HG02981 (cell line): ENCODE results near the gene ZNF783.
"Not testable (repeated sequence)": the region's sequence is repeated elsewhere in the genome, so short reads cannot be mapped to it uniquely, and the experiment has no call there.

Experiments
- ATAC-seq: cut with Tn5 transposase; IDR thresholded peaks from one replicate; pipeline ENCODE4 v1.9.1; 2021; ENCODE audit warnings: mild to moderate bottlenecking, moderate library complexity; ENCODE audit not compliant: unreplicated experiment

Gene ZNF783

DNA sequence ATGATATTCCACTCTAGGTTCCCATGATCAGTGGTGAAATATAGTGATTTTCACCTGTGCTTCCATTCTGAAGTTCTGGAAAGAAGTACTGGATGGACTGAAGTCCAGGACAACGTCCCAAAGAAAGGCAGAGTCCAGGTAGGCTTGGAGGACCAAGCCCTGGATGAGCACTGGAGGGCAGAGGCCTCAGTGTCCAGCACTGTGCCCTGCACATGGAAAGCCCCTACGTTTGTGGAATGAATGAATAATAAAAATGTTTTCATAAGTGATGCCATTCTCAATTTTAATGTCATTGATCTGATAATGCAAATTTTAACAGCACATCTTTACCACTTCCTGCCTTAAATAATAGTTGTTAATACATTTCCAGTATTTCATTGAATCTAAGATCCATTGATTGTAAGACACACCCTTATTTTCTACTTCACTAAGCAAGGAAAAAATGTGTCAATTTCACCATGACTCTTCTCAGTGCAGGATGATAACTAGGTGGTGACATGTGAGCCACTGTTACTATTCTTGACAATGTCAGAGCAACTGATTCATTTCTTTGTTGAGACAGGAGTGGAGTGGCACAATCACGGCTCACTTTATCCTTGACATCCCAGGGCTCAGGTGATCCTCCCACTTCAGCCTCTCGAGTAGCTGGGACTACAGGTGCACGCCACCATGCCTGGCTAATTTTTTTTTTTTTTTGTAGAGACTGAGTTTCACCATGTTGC is 35.2 kb downstream of the ZNF783 start:
- ATAC-seq = no peak

DNA sequence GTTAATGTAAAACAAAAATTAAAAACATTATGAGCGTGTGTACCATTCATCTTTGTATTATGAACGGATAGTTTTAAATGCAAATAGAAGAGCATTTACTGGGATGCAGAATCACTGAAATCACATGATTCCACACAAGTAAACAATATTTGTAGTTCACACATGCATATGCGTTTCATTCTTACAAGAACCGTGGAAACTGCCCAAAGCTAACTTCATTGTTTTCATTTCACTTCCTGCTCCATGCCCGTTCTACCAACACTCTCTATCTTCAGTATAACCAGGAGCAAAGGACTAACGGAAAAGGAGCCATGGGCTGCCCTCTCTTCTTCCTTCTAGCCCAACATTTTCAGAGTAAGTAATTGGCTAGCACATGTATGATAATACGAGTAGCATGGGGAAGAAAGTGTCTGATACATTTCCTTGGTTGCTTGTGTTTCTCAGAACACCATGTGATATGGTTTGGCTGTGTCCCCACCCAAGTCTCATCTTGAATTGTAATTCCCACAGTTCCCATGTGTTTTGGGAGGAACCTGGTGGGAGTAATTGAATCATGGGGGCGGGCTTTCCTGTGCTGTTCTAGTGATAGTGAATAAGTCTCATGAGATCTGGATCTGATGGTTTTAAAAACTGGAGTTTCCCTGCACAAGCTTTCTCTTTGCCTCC is 38.8 kb downstream of the ZNF783 start:
- no peak for ATAC-seq

DNA sequence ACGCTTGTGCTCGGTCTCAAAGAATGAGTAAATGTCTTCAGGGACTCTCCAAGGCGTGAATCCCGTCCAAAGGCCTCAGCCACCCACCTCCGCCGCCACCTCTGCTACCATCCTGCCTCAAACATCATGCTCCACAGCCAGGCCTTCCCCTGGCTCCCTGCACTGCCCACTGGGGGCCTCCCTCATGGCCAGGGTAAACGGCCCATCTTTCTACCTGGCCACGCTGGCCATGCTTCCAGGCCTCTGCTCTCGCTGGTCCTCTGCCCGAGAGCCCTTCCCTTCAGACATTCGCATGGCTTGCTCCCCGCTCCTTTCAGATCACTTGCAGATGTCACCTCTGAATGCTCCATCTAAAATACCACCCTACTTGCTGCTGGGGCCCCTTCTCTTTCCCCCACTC is 40.2 kb downstream of the ZNF783 start:
- no peak for ATAC-seq

DNA sequence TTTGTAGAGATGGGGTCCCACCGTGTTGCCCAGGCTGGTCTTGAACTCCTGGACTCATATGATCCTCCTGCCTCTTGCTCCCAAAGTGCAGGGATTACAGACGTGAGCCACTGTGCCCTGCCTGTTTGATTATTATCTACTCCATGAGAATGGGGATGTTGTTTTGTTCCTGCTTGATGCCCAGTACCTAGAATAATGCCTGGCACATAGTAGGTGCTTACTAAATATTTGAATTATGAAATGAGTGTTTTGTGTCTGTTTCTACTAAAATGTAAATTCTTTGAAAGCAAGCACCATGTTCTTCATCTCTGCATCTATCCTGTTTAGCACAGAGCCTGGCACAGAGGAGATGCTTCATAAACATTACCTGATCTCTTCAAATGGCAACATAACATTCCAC is 40.9 kb downstream of the ZNF783 start:
- no peak for ATAC-seq

DNA sequence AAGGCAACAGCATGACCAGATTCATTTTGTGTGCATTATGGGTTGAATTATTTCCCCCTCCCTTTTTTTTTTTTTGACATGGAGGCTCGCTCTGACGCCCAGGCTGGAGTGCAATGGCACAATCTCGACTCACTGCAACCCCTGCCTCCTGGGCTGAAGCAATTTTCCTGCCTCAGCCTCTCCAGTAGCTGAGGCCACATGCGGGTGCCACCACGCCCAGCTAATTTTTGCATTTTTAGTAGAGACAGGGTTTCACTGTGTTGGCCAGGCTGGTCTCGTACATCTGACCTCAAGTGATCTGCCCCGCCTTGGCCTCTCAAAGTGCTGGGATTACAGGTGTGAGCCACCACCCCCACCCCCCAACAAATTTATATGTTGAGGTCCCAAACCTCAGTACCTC is 42.0 kb downstream of the ZNF783 start:
- no peak for ATAC-seq

DNA sequence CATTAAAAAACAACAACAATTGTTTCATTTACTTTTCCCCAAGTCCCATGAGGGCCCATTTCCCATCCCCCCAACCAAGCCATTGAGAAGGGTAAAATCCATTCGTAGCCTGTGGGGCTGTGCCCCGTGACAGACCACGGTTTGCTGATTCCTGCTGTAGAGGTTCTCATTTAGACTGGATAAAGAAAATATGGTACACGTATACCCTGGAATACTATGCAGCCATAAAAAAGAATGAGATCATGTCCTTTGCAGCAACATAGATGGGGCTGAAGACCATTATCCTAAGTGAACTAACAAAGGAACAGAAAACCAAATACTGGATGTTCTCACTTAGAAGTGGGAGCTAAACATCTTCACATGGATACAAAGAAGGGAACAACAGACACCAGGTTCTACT is 44.9 kb downstream of the ZNF783 start:
- no peak for ATAC-seq

DNA sequence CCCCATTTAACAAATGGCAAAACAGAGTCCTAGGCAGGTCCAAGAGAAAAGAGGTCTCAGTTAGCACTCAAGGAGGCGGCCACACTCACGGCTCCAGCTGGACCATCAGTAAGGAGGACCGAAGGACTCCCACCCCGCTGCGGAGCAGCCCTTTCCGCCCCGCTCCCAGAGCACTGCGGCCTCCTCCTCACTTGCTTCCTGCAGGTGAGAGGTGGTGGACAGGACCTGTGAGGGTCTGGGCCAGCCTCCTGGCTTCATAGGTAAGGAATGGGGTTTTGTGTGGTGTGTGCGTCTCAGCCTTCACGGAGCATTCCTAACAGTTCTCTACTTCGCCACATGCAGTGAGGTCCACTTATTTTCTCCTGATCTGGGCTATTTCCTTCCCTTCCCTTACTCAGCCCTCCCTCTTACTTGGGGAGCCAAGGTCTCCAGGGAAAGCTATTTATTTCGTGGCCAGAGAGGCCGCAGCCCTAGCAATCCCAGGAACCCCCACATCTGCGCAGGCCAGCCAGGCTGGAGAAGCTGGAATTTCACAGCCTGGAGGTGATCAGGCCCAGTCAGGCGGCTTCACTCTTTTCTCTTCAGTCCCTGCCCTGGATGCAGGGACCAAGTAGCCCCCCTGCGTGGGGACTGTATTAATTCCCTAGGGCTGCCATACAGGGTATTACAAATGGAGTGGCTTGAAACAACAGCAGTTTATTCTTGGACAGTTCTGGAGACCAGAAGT is 45.9 kb downstream of the ZNF783 start:
- no peak for ATAC-seq

DNA sequence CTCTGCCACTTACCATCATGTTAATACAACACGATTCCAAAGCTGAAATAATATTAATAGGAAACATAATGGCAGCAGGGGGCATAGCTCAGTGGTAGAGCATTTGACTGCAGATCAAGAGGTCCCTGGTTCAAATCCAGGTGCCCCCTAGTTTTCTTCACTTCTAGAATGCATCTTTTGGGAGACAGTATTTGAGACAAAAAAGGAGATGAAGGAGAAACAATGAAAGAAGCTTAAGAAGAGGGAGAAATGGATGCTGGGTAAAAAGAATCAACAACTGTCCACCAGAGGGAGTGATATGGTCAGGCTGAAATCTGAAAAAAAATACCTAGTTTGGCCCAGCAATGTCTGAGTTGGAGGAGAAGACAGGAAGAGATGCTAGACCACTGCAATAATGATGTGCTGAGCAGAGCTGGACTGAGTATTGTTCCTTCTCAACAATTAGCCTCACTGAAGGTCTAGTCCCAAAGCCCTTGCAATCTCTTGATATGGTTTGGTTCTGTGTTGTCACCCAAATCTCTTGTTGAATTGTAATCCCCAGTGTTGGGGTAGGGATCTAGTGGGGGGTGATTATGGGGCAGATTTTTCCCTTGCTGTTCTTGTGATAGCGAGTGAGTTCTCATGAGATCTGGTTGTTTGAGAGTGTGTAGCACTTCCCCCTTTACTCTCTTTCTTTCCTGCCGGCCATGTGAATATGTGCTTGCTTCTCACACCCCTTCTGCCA is 48.3 kb downstream of the ZNF783 start:
- ATAC-seq = peak; percentile 64

DNA sequence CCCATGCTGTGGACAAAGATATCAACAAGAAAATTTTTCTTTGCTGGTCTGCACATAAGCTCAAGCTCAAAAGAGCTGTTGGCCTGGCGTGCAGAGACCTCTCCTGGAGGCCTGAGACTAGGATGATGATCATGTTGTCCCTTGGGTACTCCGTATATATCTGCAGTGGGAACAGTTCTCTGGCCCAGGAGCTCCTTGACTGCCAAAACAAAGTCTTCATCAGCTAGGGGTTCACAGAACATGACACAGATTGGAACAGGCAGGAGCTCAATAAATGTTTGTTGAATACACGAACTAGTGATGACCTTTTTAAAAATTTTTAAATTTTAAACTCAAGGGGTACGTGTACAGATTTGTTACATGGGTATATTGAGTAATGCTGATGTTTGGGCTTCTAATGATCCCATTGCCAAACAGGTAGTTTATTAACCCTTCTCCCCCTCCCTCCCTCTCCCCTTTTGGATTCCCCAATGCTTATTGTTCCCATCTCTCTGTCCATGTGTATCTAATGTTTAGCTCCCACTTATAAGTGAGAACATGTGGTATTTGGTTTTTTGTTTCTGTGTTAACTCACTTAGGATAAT is 49.1 kb downstream of the ZNF783 start:
- ATAC-seq = no peak

DNA sequence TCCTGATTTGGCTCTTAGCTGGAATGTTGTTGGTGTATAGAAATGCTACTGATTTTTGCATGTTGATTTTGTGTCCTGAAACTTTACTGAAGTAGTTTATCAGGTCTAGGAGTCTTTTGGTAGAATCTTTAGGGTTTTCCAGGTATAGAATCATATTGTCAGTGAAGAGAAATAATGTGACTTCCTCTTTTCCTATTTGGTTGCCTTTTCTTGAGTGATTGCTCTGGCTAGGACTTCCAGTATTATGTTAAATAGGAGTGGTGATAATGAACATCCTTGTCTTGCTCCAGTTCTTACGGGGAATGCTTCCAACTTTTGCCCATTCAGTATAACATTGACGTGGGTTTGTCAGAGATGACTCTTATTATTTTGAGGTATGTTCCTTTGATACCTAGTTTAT is 52.0 kb downstream of the ZNF783 start:
- no peak for ATAC-seq

DNA sequence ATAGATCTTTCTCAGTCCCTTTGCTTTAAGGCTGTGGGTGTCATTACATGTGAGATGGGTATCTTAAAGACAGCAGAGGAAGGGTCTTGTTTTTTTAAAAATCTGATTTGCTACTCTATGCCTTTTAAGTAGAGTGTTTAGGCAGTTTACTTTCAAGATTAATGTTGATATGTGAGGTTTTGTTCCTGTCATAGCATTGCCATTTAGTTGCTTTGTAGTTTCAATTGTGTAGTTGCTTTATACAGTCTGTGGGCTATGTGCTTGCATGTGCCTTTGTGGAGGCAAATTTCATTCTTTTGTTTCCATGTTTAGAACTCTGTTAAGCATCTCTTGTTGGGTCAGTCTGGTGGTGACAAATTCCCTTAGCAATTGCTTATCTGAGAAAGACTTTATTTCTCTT is 54.6 kb downstream of the ZNF783 start:
- no peak for ATAC-seq

DNA sequence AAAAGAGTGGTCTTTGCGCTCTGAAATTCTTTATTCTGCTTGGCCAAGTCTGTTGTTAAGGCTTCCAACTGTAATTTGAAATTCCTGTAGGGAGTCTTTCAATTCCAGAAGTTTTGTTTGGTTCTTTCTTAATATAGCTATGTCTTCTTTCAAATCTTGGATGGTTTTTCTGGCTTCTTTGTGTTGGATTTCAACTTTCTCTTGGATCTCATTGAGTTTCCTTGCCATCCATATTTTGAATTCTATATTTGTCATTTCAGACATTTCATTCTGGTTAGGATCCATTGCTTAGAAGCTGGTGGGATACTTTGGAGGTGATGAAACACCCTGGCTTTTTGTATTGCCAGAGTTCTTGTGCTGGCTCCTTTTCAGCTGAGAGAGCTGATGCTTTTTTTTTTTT is 55.5 kb downstream of the ZNF783 start:
- no peak for ATAC-seq

DNA sequence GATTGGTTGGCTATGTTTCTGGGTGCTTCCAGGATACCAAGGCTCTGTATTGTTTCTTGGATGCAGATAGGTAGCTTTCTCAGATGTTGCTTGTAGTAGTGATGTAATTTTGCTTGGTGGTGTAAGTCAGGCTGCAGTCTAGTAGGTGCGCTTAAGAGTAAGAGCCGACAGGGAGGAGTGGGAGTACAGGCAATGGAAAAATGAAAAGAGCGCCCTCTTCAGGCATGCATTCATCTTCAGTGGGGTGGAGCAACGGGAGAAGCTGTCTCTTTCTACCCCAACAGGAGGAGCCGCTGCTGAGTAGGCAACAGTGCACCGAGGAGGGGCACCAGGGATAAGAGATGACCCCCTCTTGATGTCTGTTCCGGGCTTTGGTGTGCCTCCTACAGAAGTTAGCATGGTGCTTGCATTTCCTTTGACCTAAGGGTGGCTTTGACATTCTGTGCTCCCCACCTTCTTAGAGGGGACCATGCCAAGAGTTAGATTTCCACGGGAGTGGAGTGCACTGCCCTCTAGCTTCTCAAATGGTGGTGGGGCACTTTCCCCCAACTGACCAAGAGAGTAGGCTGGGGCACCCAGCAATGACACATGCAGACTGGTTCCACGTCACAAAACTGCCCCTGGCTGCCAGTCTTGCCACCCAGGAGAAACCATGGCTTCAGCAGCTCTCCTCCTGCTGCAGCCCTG is 56.1 kb downstream of the ZNF783 start:
- no peak for ATAC-seq

DNA sequence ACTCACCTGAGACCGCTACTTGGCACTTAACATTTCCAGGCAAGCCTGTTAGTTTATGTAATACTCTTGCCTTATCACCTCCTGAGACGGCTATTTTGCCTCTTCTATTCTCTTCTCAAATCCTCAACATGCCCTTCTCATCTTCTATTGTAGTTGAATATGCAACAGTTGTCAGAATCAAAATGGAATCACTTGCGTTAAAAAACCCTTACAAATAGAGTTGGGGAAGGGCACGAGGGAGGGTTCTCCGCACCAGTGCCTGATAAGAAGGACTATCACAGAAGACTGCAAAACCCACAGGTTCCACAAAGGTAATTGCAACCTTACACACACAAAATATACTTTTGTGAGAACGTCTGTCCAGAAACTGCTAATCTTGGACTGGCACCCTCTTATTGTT is 57.4 kb downstream of the ZNF783 start:
- ATAC-seq = no peak

DNA sequence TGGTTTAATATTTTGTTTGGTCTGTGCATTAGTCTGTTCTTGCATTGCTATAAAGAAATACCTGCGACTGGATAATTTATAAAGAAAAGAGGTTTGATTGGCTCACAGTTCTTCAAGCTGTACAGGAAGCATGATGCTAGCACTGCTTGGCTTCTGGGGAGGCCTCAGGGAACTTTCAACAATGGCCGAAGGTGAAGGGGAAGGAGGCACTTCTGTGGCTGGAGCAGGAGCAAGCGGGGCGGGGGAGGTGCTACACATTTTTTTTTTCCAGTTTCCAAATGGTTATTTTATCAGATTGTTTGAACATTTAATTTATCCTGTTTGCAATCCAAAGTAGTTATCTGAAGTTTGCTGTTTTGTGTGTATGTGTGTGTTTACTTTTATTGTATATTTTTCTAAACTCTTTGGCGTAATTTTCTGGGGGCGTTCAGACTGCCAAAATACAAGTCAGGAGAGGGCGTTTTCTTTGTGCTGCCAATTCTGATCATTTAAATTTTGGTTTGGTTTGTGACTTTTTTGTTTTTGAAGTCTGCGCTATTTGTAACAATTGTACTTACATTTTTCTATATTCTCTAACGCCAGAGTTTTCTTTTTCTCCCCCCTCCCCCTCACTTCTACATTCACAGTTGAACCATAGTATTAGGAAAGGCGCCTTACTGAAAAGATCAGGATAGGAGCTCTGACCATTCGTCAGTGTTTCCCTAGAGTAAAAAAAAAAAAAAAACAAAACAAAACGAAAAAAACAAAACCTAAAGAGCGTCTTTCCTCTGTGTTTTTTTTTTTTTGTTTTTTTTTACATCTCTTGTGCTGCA is 58.5 kb downstream of the ZNF783 start:
- ATAC-seq = no peak

DNA sequence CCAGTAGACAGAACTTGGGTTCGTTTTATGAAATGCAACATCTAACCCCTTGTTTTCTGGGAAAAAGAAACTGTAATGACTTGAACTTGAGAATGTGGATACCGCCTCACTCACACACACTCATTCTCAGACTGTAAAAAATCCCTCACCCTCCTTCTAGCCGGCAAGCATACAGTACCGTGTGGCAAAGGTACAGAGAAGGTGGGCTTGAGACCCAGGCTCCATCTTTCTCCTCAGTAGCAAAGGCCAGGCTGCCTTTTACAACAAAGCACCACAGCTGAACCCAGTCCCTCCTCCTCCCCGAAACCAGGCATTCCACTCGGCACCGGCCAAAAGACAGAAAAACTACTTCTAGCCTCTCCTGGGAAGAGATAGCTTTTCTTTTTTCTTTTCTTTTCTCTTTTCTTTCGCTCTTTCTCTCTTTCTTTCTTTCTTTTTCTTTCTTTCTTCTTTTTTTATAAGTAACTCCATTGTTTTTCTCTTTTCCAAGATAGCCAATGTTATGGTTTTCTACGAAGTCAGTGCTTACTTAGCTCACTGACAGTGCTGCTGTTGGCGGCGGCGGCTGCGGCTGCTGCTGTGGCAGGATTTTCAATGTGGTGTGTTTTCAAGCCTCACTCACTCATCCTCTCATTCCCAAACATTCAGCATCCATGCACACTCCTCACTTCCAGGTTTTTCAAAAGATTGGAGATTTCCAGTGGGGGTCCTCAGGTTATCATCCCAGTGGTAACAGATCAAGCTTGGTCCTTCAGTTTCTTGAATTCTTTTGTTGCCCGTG is 59.3 kb downstream of the ZNF783 start:
- not testable (repeated sequence) for ATAC-seq

DNA sequence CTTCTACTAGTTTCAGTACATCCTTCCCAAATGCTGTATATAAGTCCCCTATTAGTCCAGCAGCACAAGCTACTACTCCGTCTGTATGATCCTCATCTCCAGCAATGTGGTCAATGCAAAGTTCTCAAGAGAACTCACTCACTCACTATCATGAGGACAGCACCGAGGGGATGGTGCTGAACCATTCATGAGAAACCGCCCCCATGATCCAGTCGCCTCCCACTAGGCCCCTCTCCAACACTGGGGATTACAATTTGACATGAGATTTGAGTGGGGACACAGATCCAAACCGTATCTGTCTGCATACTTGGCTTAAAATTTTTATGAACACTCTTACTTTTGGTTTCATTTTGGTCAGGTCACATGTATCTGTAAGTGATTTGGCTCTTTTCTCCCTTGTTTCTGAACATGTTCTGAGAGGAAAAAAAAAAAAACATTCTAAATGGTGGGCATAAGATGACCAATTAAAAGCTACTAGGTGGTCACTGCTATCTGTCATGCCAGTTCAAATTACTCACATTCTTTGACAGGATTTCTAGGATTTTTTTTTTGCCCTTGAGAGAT is 60.1 kb downstream of the ZNF783 start:
- no peak for ATAC-seq

DNA sequence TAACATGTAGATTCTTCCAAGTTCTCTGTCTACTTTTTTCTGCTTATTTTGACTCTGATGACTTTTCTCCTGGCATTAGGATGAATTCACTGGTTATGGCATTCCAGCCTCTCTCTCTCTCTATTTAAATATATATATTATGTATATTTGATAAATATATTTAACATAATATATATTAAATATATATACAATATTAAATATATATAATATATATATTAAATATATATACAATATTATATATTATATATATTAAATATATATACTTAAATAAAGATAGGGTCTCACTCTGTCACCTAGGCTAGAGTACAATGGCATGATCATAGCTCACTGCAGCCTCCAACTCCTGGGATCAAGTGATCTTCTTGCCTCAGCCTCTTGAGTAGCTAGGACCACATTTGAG is 60.7 kb downstream of the ZNF783 start:
- ATAC-seq = no peak

DNA sequence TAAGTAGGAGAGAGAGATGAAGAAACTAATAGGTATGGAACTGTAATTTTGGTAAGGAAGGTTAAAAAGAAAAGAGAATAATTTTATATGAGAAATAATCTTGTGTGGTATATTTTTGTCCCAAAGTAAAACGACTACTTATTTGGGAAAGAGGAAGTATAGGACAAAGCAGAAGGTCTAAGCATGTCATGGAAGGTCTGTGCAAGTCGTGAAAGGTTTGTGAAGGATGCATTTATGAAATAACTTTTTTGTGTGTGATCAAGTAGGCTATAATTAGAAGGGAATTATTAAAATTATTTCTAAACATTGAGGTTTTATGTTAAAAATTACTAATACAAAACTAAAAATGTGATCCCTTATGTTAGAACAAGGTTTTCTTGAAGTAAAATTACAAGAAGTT is 63.3 kb downstream of the ZNF783 start:
- no peak for ATAC-seq
